GM08714 (cell line): ENCODE measurements around the gene FOXRED2.

Experiments used
- H3K4me3 ChIP-seq: fragments of 200-500 bp; sonication (Bioruptor generic); 2 replicates; pipeline ENCODE4 v1.5.1; 2014; ENCODE audit warnings: mild to moderate bottlenecking, low read length, inconsistent platforms
- ZNF274 ChIP-seq: IDR thresholded peaks from 2 replicates; pipeline ENCODE4 v1.6.1; 2012; ENCODE audit warnings: mild to moderate bottlenecking, low read depth, low read length

Gene FOXRED2

DNA sequence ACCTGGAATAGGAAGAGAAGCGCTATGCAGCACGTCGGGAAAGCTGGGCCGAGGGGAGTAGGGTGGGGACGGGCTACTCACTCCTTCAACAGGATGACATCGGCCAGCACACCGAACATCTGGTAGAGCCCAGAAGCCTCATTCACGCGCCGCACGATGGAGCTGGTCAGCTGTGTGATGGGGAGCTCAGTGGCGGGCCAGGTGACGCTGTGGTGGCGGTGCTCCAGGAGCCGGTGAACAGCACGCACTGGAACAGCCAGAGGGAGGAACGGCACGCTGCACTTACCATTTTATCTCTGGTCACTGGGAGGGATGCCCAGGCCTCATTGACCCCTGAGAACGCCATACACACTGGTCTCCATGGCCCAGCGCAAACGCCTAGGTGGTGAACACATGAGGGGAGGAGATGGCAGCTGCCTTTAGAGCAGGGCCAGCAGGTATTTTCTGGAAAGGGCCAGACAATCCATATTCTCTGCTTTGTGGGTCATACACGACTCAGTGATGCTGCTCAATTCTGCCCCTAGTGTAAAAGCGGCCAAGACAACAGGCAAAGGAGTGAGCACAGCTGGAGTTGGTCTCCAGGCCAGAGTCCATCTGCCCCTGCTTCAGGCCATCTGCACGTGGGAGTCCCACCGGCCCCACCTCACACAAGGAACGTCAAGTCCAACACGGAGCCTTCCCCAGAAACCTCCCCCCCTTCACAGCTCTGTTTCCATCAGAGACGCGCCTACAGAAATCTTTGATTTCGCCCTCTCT, 8.8 kb downstream of the FOXRED2 start:
- TF ChIP-seq ZNF274 = no peak

DNA sequence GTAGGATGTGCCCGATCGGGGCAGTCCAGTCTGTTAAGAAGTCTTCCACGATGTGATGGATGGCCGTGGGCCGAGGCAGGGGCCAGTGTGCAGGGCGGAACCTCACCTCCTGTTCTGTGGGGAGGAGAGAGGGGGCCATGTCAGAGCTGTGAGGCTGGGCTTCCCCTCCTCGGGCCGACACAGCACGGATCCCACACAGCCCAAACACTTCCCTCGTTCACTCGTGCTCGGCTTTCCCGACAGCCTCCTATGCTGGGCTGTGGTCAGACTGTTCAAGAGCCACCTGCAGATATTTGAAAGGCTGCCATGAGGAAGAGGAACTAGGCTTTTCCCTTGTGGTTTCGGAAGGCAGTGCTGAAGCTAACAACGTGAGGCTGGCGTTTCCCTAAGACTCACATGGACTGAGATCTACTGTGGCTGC, 13.1 kb downstream of the FOXRED2 start:
- H3K4me3 ChIP-seq = no peak overlapping the region; the same call in 1 of the 2 replicates
- no peak for TF ChIP-seq ZNF274

More for the DNA sequence above, 8.8 kb downstream of the FOXRED2 start:
- H3K4me3 ChIP-seq = no peak overlapping the region

DNA sequence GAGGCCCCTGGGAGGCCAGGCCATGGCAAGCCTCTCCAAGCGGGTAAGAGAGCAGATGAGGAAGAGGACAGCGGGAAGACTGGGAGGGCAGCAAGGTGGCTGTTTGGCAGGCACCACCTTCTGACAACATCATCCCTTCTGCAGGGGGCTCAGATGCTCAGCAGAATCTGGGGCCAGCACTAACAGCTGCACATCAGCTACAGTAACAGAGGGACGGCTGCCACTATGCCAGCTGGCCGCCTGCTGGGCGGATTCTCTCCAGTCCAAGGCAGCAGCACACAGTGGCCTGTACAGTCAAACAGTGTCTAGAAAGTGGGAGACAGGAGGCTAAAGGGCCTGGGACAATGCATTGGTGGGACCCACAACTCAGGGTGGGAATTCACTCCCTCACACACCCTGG, 14.7 kb downstream of the FOXRED2 start:
- H3K4me3 ChIP-seq = no peak overlapping the region
- TF ChIP-seq ZNF274 = no peak

DNA sequence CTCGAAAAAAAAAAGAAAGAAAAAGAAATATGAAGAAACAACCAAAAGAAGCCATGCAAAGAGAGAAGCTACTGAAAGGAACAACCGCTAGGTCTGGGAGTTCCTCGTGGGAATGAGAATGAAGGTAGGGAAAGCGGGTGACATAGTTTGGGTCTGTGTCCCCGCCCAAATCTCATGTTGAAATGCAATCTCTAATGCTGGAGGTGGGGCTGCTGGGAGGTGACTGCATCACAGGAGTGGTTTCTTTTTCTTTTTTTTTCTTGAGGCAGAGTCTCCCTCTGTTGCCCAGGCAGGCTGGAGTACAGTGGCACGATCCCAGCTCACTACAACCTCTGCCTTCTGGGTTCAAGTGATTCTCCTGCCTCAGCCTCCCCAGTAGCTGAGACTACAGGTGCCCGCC, 15.7 kb downstream of the FOXRED2 start:
- no peak overlapping the region for H3K4me3 ChIP-seq
- TF ChIP-seq ZNF274 = no peak

DNA sequence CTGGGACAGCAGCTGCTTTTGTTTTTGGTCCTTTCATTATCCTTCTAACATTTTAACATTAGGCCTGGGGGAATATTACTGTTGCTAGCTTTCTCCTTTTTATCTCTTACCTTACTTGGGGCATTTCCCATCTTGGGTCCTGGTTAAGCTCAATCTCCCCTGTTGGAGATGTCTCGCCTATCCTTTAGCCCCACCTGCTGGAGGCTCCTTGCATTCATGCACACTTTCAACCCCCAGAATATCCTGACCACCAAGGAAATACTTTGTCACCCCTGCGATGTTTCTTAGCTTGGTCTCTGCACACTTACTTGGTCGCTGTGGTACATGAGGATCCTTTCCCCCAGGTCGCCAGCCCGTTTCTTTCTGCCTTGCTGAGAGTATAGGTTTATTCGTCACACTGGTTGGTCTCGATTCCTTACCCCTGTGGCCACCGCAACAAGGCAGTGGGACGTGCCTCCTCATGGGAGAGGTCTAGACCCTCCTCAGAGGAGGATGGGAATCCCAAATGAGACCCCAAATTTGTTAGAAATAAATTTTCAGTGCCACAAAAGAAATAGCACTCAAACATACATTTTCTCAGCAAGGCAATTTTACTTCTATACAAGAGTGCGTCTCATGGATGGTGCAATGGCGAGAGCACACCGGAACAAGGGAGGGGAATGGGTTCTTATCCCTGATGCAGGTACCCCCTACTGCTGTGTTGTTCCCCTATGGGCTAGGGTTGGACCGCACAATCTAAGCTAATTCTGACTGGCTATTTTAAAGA, 20.0 kb downstream of the FOXRED2 start:
- H3K4me3 ChIP-seq = no peak overlapping the region
- TF ChIP-seq ZNF274 = no peak

DNA sequence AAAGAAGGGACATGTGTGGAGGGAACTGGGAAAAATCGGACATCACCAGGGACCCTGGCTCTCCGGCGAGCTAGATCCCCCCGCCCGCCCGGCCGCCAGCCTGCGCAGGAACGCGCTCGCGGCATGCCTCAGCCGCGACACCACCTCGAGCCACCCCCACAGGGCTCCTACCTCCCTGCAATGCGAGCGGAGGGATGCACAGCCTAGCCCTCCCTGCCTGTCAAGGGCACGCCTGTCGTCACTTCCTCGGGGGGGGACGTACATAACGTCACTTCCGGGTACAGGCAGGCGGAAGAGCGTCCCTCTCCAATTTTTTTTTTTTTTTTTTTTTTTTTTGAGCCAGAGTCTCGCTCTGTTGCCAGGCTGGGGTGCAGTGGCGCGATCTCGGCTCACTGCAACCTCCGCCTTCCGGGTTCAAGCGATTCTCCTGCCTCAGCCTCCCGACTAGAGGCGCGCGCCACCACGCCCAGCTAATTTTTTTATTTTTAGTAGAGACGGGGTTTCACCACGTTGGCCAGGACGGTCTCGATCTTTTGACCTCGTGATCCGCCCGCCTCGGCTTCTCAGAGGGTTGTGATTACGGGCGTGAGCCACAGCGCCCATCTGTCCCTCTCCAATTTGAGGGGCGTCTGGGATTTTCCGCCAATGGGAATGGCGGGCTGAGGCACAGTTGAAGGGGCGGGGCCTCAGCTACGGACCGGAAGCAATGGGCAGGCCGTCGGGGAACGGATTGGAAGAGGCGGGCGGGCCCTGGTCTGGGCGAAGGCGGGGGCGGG, 25.3 kb downstream of the FOXRED2 start, which contains the start of gene TXN2:
TSS of gene TXN2 (minus strand) at position 248 of the 776 bp plus-strand sequence. CDS start 803 bp downstream, outside the sequence.
- TF ChIP-seq ZNF274 = no peak
- peak within 1 kb of the TSS; percentile 93 for H3K4me3 ChIP-seq

DNA sequence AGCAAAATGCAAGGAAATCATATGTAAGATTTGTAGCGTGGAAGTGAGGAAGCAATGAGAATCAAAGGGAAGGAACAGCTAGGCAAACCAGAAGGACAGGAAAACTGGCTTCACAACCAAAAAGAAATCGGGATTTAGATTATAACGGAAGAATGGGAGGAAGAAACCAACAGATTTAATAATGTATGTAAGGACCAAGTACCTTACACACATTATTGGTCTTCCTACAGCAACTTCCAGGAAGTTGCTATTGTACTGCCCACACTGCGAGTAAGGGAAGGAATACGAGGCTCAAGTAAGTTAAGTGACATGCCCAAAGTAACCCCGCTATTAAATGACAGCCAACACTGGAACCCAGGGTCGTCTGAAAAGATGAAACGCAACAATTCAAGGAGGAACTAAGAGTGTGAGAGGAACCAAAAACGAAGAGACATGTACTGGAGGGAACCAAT, 25.9 kb downstream of the FOXRED2 start:
- peak overlapping the region; percentile 93 for H3K4me3 ChIP-seq
- no peak for TF ChIP-seq ZNF274

DNA sequence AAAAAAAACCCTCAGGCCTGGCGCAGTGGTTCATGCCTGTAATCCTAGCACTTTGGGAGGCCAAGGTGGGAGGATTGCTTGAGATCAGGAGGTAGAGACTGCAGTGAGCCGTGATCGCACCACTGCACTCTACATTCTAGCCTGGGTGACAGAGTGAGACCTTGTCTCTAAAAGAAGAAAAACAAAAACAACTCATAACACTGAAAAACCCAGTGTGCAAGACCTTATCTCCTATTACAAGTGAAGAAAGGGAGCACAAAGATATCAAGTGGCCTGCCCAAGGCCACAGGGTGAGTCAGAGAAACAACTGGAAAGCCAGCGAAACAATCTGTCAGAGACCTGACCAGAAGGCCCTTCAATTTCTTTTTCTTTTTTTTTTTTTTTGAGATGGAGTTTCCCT, 27.9 kb downstream of the FOXRED2 start:
- H3K4me3 ChIP-seq = no peak overlapping the region

DNA sequence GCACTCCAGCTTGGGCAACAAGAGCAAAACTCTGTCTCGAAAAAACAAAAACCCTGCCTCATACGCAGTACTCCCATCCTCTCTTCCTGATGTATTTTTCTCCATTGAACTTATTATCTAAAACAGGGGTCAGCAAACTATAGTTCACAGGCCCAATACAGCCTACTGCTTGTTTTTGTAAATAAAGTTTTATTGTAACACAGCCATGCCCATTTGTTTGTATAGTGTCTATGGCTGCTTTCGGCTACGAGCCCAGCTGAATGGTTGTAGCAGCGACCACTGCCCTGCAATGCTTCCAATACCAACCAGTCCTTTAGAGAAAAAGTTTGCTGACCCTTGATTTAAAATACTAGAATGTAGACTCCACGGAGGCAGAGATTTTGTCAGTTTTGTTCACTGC, 31.5 kb downstream of the FOXRED2 start:
- H3K4me3 ChIP-seq = no peak overlapping the region
- no peak for TF ChIP-seq ZNF274

More for the DNA sequence above, 27.9 kb downstream of the FOXRED2 start:
- no peak for TF ChIP-seq ZNF274

DNA sequence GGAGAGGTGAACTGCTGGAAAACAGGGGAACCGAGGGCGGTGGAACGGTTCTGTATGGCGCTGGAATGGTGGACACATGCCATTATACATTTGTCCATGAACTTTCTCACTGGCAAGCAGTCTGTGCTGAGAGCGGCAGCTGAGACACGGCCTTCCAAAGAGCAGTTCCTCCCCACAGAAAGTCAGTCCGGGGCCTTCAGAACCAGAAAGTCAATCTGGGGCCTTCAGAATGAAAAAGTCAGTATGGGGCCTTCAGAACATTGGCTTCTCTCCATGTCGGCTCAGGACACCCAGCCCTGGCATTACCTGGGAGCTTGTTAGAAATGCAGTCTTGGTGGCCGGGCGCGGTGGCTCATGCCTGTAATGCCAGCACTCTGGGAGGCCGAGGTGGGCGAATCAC, 34.2 kb downstream of the FOXRED2 start:
- H3K4me3 ChIP-seq = no peak overlapping the region
- no peak for TF ChIP-seq ZNF274

DNA sequence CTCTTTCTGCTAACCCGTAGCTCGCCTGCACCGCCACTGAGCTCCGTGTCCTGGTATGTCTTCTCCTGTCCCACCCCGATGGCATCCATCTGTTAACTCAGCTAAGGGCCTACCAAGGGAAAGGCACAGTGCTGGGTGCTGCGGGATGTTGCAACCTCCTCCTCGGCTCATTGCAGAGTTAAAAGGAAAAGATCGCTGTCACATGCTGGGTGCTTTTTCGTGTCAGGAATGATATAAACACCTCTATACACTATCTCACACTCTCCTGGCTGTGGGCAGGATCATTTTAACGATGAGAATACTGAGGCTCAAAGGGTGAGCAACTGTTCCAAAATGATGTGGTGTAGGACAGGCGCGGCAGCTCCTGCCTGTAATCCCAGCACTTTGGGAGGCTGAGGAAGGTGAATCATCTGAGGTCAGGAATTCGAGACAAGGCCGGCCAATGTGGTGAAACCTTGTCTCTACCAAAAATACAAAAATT, 35.5 kb downstream of the FOXRED2 start:
- TF ChIP-seq ZNF274 = no peak
- no peak overlapping the region for H3K4me3 ChIP-seq

DNA sequence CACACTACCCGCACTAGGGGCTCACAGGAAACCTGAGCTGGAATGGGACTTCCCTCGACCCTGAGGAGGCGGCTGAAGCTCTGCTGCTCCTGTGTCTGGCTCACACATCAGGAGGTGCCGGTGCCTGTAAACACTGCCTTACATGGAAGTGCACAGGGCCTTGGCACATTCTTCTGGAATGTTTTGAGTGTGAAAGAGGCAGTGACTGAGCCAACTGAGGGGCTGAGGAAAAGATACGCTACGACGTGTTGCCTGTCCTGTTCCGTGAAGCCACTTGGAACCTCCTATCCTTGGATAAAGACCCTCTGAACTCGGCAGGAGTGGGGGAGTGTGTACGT, 35.9 kb downstream of the FOXRED2 start:
- TF ChIP-seq ZNF274 = no peak
- no peak overlapping the region for H3K4me3 ChIP-seq

DNA sequence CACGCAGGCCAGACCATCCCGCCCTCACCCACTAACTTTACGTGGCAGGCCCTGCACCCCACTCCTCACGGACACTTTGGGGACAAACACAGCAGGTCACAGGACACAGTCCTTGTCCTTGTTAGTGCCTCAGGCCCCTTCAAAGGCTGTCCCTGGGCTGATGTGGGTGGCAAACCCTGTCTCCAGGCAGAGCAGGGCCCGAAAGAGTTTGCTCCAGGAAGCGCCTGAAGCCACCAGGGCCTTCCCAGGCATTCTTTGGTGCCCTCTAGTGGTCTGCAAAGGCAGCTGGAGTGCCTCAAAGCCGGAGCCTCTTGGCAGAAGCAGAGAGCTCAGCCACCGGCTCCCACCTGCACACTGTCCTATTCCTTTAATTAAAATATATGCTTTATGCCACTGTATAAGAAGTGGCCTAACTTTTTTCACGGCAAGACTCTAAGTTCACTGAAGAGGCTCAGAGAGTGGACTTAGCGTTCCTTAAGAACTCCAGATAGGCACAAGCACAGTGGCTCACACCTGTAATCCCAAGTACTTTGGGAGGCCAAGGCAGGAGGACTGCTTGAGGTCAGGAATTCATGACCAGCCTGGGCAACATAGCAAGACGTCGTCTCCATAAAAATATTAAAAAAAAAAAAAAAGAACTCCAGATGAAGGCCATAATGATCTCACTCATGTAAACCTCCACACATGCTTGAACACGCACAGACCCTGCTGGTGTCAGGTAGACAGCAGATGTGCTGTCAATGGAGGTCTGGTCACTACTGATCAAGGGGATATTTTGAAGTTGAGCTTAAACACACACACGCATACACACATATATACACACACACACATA, 36.5 kb downstream of the FOXRED2 start:
- no peak overlapping the region for H3K4me3 ChIP-seq
- TF ChIP-seq ZNF274 = no peak
